T-helper 2 cell (primary cell): ENCODE data around the gene KRTAP10-7.
A peak's percentile ranks its signal among the peaks of the same experiment; 100 is the strongest.
"Not testable (repeated sequence)": the region's sequence is repeated elsewhere in the genome, so short reads cannot be mapped to it uniquely, and the experiment has no call there.

Source experiments
- DNase-seq, 5 experiments: peaks; one replicate each; pipeline versions ENCODE4 v3.0.0 to v3.0.0-alpha.2; 2012 to 2022

Gene KRTAP10-7

GRCh38 chr21:44571844-44572782, 28.3 kb upstream of the KRTAP10-7 start:
- no peak for DNase-seq

- DNase-seq, result no peak
Measured at GRCh38 chr21:44572959-44573583, 27.3 kb upstream of the KRTAP10-7 start.

GRCh38 chr21:44573630-44574456, 26.6 kb upstream of the KRTAP10-7 start, which contains the start of gene KRTAP10-4:
TSS of gene KRTAP10-4 (plus strand) at chr21:44573729. CDS start at chr21:44573759, 30 bp downstream.
- DNase-seq, result not testable (repeated sequence)

GRCh38 chr21:44574457-44575306, 25.7 kb upstream of the KRTAP10-7 start:
- peak in 1 of 5 experiments; percentile 19 for DNase-seq

- DNase-seq, result no peak
Measured at GRCh38 chr21:44575307-44576024, 24.9 kb upstream of the KRTAP10-7 start.

GRCh38 chr21:44576025-44576420, 24.4 kb upstream of the KRTAP10-7 start:
- DNase-seq, result no peak

GRCh38 chr21:44578371-44579055, 21.9 kb upstream of the KRTAP10-7 start:
- DNase-seq, result no peak

- no peak for DNase-seq
Measured at GRCh38 chr21:44579056-44579832, 21.2 kb upstream of the KRTAP10-7 start.

GRCh38 chr21:44579833-44580144, 20.6 kb upstream of the KRTAP10-7 start:
- DNase-seq, result no peak

GRCh38 chr21:44580231-44580821, 20.1 kb upstream of the KRTAP10-7 start, which contains the start of gene KRTAP10-5:
TSS of gene KRTAP10-5 (minus strand) at chr21:44580604. CDS start at chr21:44580578, 26 bp downstream.
- DNase-seq, result not testable (repeated sequence)

GRCh38 chr21:44581158-44581557, 19.2 kb upstream of the KRTAP10-7 start:
- DNase-seq, result no peak

- no peak for DNase-seq
Measured at GRCh38 chr21:44582055-44582454, 18.3 kb upstream of the KRTAP10-7 start.

- no peak for DNase-seq
Measured at GRCh38 chr21:44583089-44583799, 17.2 kb upstream of the KRTAP10-7 start.

GRCh38 chr21:44583800-44584147, 16.6 kb upstream of the KRTAP10-7 start:
- peak in 1 of 5 experiments; percentile 69 for DNase-seq

GRCh38 chr21:44585892-44586291, 14.5 kb upstream of the KRTAP10-7 start:
- no peak for DNase-seq

- no peak for DNase-seq
Measured at GRCh38 chr21:44589094-44589493, 11.3 kb upstream of the KRTAP10-7 start.

GRCh38 chr21:44589586-44590305, 10.7 kb upstream of the KRTAP10-7 start:
- DNase-seq, result no peak

GRCh38 chr21:44590311-44590721, 10.1 kb upstream of the KRTAP10-7 start:
- no peak for DNase-seq
